Activated naive CD4-positive, alpha-beta T cell treated with anti-CD3 and anti-CD28 coated beads, Interleukin-2, amount 50 U/mL, for 16 hours (primary cell): Measurements from ENCODE around the gene PDE4D.
"Not testable (repeated sequence)": the region's sequence is repeated elsewhere in the genome, so short reads cannot be mapped to it uniquely, and the experiment has no call there.

Source experiments
- DNase-seq: peaks from one replicate; pipeline ENCODE4 v3.0.0-alpha.2; 2020

Gene PDE4D

GRCh38 chr5:59600998-59601397, 292.5 kb downstream of the PDE4D start:
- DNase-seq = no peak

GRCh38 chr5:59600153-59600552, 293.4 kb downstream of the PDE4D start:
- DNase-seq = no peak

- DNase-seq = no peak
Observed at GRCh38 chr5:59599729-59600128, 293.8 kb downstream of the PDE4D start.

GRCh38 chr5:59598547-59598874, 295.0 kb downstream of the PDE4D start:
- no peak for DNase-seq

GRCh38 chr5:59597690-59598546, 295.6 kb downstream of the PDE4D start:
- DNase-seq = no peak

- DNase-seq = no peak
Observed at GRCh38 chr5:59596586-59597350, 296.8 kb downstream of the PDE4D start.

- not testable (repeated sequence) for DNase-seq
Observed at GRCh38 chr5:59594118-59594517, 299.4 kb downstream of the PDE4D start.

GRCh38 chr5:59593439-59594007, 300.0 kb downstream of the PDE4D start:
- no peak for DNase-seq

- DNase-seq = no peak
Observed at GRCh38 chr5:59592101-59592500, 301.4 kb downstream of the PDE4D start.

GRCh38 chr5:59591162-59591561, 302.4 kb downstream of the PDE4D start:
- DNase-seq = no peak

- no peak for DNase-seq
Observed at GRCh38 chr5:59588922-59589321, 304.6 kb downstream of the PDE4D start.

GRCh38 chr5:59587489-59588337, 305.8 kb downstream of the PDE4D start:
- DNase-seq = no peak

GRCh38 chr5:59586841-59587240, 306.7 kb downstream of the PDE4D start:
- DNase-seq = no peak

GRCh38 chr5:59584858-59585846, 308.4 kb downstream of the PDE4D start:
- DNase-seq = no peak

GRCh38 chr5:59583810-59584562, 309.5 kb downstream of the PDE4D start:
- no peak for DNase-seq

GRCh38 chr5:59583151-59583809, 310.2 kb downstream of the PDE4D start:
- DNase-seq = no peak

GRCh38 chr5:59582746-59583145, 310.8 kb downstream of the PDE4D start:
- no peak for DNase-seq

GRCh38 chr5:59579824-59580167, 313.7 kb downstream of the PDE4D start:
- no peak for DNase-seq

GRCh38 chr5:59579101-59579823, 314.3 kb downstream of the PDE4D start:
- no peak for DNase-seq

GRCh38 chr5:59577485-59577884, 316.0 kb downstream of the PDE4D start:
- no peak for DNase-seq
